B cell (primary cell): ENCODE measurements around the gene GART.

Experiments
- EZH2 ChIP-seq: IDR thresholded peaks from 2 replicates; pipeline ENCODE4 v1.6.1; 2012; ENCODE audit warnings: borderline replicate concordance, low read depth, mild to moderate bottlenecking, moderate library complexity, low read length; ENCODE audit not compliant: insufficient read depth, poor library complexity, severe bottlenecking
- TF ChIP-seq, protein P1 (sequence below): fragments of 200-600 bp; IDR thresholded peaks from one replicate; pipeline ENCODE4 v1.8.0; 2022; ENCODE audit warnings: antibody characterized with exemption, mild to moderate bottlenecking

DNA sequence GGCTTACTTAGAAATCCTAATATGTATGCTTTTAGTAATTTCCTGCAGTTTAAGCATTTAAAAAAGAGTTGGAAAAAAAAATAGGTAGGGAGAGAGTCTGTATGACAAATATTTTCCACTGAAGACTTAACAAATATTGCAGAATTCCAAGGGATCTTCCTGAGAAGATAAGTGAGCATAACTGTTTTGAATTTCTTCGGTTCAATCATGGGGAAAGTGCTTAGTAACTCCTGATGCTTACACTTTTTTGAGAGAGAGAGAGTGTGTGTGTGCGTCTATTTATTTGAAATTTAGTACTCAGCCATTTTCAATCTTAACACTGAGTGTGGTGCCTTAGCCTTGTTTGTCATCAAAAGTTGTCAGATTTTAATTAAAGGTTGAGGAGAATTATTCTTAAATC is 19.5 kb upstream of the GART start:
- TF ChIP-seq EZH2: no peak
- TF ChIP-seq, protein P1, sequence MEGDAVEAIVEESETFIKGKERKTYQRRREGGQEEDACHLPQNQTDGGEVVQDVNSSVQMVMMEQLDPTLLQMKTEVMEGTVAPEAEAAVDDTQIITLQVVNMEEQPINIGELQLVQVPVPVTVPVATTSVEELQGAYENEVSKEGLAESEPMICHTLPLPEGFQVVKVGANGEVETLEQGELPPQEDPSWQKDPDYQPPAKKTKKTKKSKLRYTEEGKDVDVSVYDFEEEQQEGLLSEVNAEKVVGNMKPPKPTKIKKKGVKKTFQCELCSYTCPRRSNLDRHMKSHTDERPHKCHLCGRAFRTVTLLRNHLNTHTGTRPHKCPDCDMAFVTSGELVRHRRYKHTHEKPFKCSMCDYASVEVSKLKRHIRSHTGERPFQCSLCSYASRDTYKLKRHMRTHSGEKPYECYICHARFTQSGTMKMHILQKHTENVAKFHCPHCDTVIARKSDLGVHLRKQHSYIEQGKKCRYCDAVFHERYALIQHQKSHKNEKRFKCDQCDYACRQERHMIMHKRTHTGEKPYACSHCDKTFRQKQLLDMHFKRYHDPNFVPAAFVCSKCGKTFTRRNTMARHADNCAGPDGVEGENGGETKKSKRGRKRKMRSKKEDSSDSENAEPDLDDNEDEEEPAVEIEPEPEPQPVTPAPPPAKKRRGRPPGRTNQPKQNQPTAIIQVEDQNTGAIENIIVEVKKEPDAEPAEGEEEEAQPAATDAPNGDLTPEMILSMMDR: no peak
